Adrenal gland (tissue), 12 donors: ENCODE results near the gene JAM3. TPM values are rescaled to one million over a fixed set of nuclear protein-coding genes. Genes with fewer than 3 reads are reported as not detected.

ENCODE experiments used
- DNase-seq, 7 donors: peaks; one replicate each; pipeline ENCODE4 v3.0.0-alpha.2; 2019 to 2020
- H3K27ac ChIP-seq, 5 donors: fragments of 200-600 bp; sonication (generic) in 4 of 5; 1 replicate in 3 of 5; 2 replicates in 2 of 5; pipeline versions ENCODE4 v1.5.1 to v1.8.0; 2016 to 2020; ENCODE audit warnings: mild to moderate bottlenecking in 1 of 5
- H3K27me3 ChIP-seq: fragments of 200-600 bp; 2 replicates; pipeline ENCODE4 v1.8.0; 2021
- H3K36me3 ChIP-seq, 2 donors: fragments of 200-600 bp; replicated peaks in 1 of 2; 1 replicate in 1 of 2; 2 replicates in 1 of 2; pipeline versions ENCODE4 v1.5.1 to v1.8.0; 2018 to 2022
- H3K4me1 ChIP-seq, 2 donors: fragments of 200-600 bp; replicated peaks in 1 of 2; 1 replicate in 1 of 2; 2 replicates in 1 of 2; pipeline versions ENCODE4 v1.5.1 to v1.8.0; 2018 to 2021
- H3K4me3 ChIP-seq, 4 donors: fragments of 200-600 bp; sonication (generic) in 3 of 4; one replicate each; pipeline ENCODE4 v1.5.1; 2016 to 2018
- H3K9me3 ChIP-seq, 3 donors: fragments of 200-600 bp; sonication (generic) in 1 of 3; replicated peaks in 1 of 3; 1 replicate in 2 of 3; 2 replicates in 1 of 3; pipeline versions ENCODE4 v1.5.1 to v1.8.0; 2016 to 2021
- CTCF ChIP-seq, 6 experiments: fragments of 450-650 bp in 4 of 6; fragments of 200-600 bp in 2 of 6; sonication (generic) in 1 of 6; IDR thresholded peaks; 1 replicate in 5 of 6; 2 replicates in 1 of 6; pipeline versions ENCODE4 v1.5.1 to v1.8.0; 2016 to 2021; ENCODE audit warnings: antibody characterized with exemption in 6 of 6, mild to moderate bottlenecking in 2 of 6, moderate library complexity in 1 of 6
- POLR2A ChIP-seq, 2 donors: fragments of 450-650 bp; IDR thresholded peaks; one replicate each; pipeline ENCODE4 v1.6.1; 2017; ENCODE audit warnings: antibody characterized with exemption in 2 of 2, mild to moderate bottlenecking in 2 of 2, moderate library complexity in 1 of 2
- WGBS, 4 donors: extraction: QIAGEN DNeasy Blood & Tissue Kit in 2 of 4; methylation state at CpG; one replicate each; pipeline versions ENCODE4 v1.1.5 to v1.1.7; 2013 to 2017; 5-methylcytosine and 5-hydroxymethylcytosine counted together
- intact Hi-C, 2 donors: fragments of 100-400 bp; cut with DNase I; formaldehyde crosslinking; loops; one replicate each; pipeline versions ENCODE4 v1.14.1 to v1.15.0; 2022 to 2023
- polyA plus RNA-seq, 3 donors: library from polyadenylated mRNA; stranded (reverse); fragments of 200-250 nt in 2 of 3; fragments of 350-450 nt in 1 of 3; fragmentation: Illumina TruSeq in 1 of 3; extraction: RNeasy Lipid Tissue Mini Kit (QIAGEN cat#74804) in 1 of 3; gene quantifications; one replicate each; pipeline ENCODE4 v1.2.3, GENCODE V29; 2013 to 2014
- total RNA-seq, 9 donors: library from RNA; depleted of rRNA in 4 of 9; stranded (reverse); fragments of >200 nt in 4 of 9; fragments of 120-200 nt in 1 of 9; fragmentation: NEBNext Ultra II Directional in 1 of 9; extraction: Animal tissue kit (Norgen Biotek cat#: 25700) in 1 of 9; gene quantifications; one replicate each; pipeline versions ENCODE4 v1.1.0 to v1.2.4, GENCODE V29; 2013 to 2023
- donor health status: healthy with polysubstance abuse.
- donor health status: Bipolar disorder and iron deficiency.
- donor health status: DM: yes; HTN: yes; CAD: no.
- donor health status: DM: no; HTN: no; CAD: no.
- donor health status: DM: no; HTN: no; CAD: no.
- donor health status: DM: yes; HTN: yes; CAD: no.

The JAM3 gene
- total and polyA plus RNA-seq, 12 donors, result 18.0 to 42.2 (median 31.9) TPM

GRCh38 chr11:134043821-134044420 is 25.0 kb upstream of the JAM3 start:
- H3K4me1 ChIP-seq, result peaks cover 0 to 4% of the 10 kb centered on the region in 2 donors
- H3K27ac ChIP-seq, result no peak overlapping the region
- H3K9me3 ChIP-seq, result no peaks in the 10 kb centered on the region
- intact Hi-C loops, result loop anchor here (5.0 kb wide), 2 partner anchors 98 to 117 kb away; no protein-coding TSS in a partner anchor
- H3K27me3 ChIP-seq, result no peaks in the 10 kb centered on the region
- no peak for TF ChIP-seq CTCF (IDR thresholded peaks at IDR 0.05)
- TF ChIP-seq POLR2A (IDR thresholded peaks at IDR 0.05), result no peak
- peak in 1 of 7 donors; percentile 5 for DNase-seq
- H3K4me3 ChIP-seq, result no peak overlapping the region
- H3K36me3 ChIP-seq, result no peaks in the 10 kb centered on the region
- WGBS, 4 donors, result 88 to 96% (median 94%) methylated on average over 6 to 9 of the region's 9 CpGs

GRCh38 chr11:134044514-134045284 is 24.2 kb upstream of the JAM3 start:
- peak in 1 of 7 donors; percentile 4 for DNase-seq
- Histone ChIP-seq H3K27ac (no peak overlapping the region), H3K27me3 (no peaks in the 10 kb centered on the region), H3K36me3 (no peaks in the 10 kb centered on the region), H3K9me3 (no peaks in the 10 kb centered on the region), H3K4me3 (no peak overlapping the region), H3K4me1 (peaks cover 0 to 2% of the 10 kb centered on the region in 2 donors)
- intact Hi-C loops, result loop anchor here (5.0 kb wide), 2 partner anchors 98 to 117 kb away; no protein-coding TSS in a partner anchor
- TF ChIP-seq POLR2A (IDR thresholded peaks at IDR 0.05), result no peak
- TF ChIP-seq CTCF (IDR thresholded peaks at IDR 0.05), result no peak
- 79 to 91% (median 84%) methylated on average over 12 to 16 of the region's 16 CpGs for WGBS, 4 donors

GRCh38 chr11:134045799-134046635 is 22.9 kb upstream of the JAM3 start:
- Histone ChIP-seq H3K4me3 (no peak overlapping the region), H3K27ac (no peak overlapping the region)
- DNase-seq, result peak in 2 of 7 donors; percentile 13 to 79

More at GRCh38 chr11:134045799-134046635, 22.9 kb upstream of the JAM3 start:
- TF ChIP-seq CTCF (IDR thresholded peaks at IDR 0.05) (peak in 3 of 6 experiments; percentile 27 to 48 (median 39)), POLR2A (IDR thresholded peaks at IDR 0.05) (no peak)
- Histone ChIP-seq H3K36me3 (no peaks in the 10 kb centered on the region), H3K9me3 (no peaks in the 10 kb centered on the region), H3K4me1 (no peaks in the 10 kb centered on the region), H3K27me3 (no peaks in the 10 kb centered on the region)
- WGBS, 4 donors, result 75 to 83% (median 78%) methylated on average over 25 of the region's 25 CpGs
- intact Hi-C loops, result no loop called here
